ENCODE data around the gene DGKZ. TPM values are rescaled to one million over a fixed set of nuclear protein-coding genes. Genes with fewer than 3 reads are reported as not detected.

DGKZ gene
- total and polyA plus RNA-seq, 4 donors = 33.3 to 63.2 (median 44.1) TPM

- no peak for ATAC-seq (ENCODE audit: insufficient read depth, low FRiP score)
- Histone ChIP-seq H3K4me1 (ENCODE audit: control insufficient read depth in 5 of 5, insufficient read depth in 5 of 5, low read length in 5 of 5) (peaks cover 0 to 4% (median 0%) of the 10 kb centered on the region in 5 donors), H3K27ac (ENCODE audit: low read depth in 1 of 2, low read length in 1 of 2) (peak overlapping the region in 1 of 2 donors; percentile 68), H3K4me3 (no peak overlapping the region), H3K27me3 (ENCODE audit: control insufficient read depth in 3 of 3, insufficient read depth in 3 of 3, low read length in 2 of 3) (no peaks in the 10 kb centered on the region), H3K9me3 (ENCODE audit: control insufficient read depth in 4 of 4, insufficient read depth in 3 of 4, low read length in 3 of 4) (no peaks in the 10 kb centered on the region), H3K9ac (ENCODE audit: insufficient read depth in 1 of 2, low read length in 2 of 2) (no peak overlapping the region), H3K36me3 (ENCODE audit: control insufficient read depth in 4 of 4, insufficient read depth in 4 of 4, low read length in 4 of 4) (peaks cover 0 to 22% (median 12%) of the 10 kb centered on the region in 4 donors)
- WGBS, 2 donors = 81 to 86% methylated on average over 5 of the region's 5 CpGs
- no peak for TF ChIP-seq CTCF (IDR thresholded peaks at IDR 0.05; ENCODE audit: control extremely low read depth, extremely low read depth)
- no peak for DNase-seq
These were observed 28.2 kb upstream of the DGKZ start for GRCh38 chr11:46319074-46319453.

GRCh38 chr11:46321757-46322156 lies 25.5 kb upstream of the DGKZ start:
- ATAC-seq (ENCODE audit: insufficient read depth, low FRiP score) (no peak), DNase-seq (no peak)
- no peak for TF ChIP-seq CTCF (IDR thresholded peaks at IDR 0.05; ENCODE audit: control extremely low read depth, extremely low read depth)
- Histone ChIP-seq H3K36me3 (ENCODE audit: control insufficient read depth in 4 of 4, insufficient read depth in 4 of 4, low read length in 4 of 4) (peaks cover 0 to 19% (median 5%) of the 10 kb centered on the region in 4 donors), H3K4me1 (ENCODE audit: control insufficient read depth in 5 of 5, insufficient read depth in 5 of 5, low read length in 5 of 5) (peaks cover 0 to 4% (median 0%) of the 10 kb centered on the region in 5 donors), H3K9ac (ENCODE audit: insufficient read depth in 1 of 2, low read length in 2 of 2) (no peak overlapping the region), H3K4me3 (no peak overlapping the region), H3K27ac (ENCODE audit: low read depth in 1 of 2, low read length in 1 of 2) (no peak overlapping the region), H3K9me3 (ENCODE audit: control insufficient read depth in 4 of 4, insufficient read depth in 3 of 4, low read length in 3 of 4) (no peaks in the 10 kb centered on the region), H3K27me3 (ENCODE audit: control insufficient read depth in 3 of 3, insufficient read depth in 3 of 3, low read length in 2 of 3) (no peaks in the 10 kb centered on the region)
- WGBS, 2 donors = 38 to 58% methylated on average over 2 of the region's 2 CpGs

GRCh38 chr11:46322759-46323158 lies 24.5 kb upstream of the DGKZ start:
- TF ChIP-seq CTCF (IDR thresholded peaks at IDR 0.05; ENCODE audit: control extremely low read depth, extremely low read depth) = no peak
- 90 to 91% methylated on average over 6 of the region's 6 CpGs for WGBS, 2 donors
- Histone ChIP-seq H3K36me3 (ENCODE audit: control insufficient read depth in 4 of 4, insufficient read depth in 4 of 4, low read length in 4 of 4) (peaks cover 0 to 16% (median 5%) of the 10 kb centered on the region in 4 donors), H3K27me3 (ENCODE audit: control insufficient read depth in 3 of 3, insufficient read depth in 3 of 3, low read length in 2 of 3) (no peaks in the 10 kb centered on the region), H3K4me1 (ENCODE audit: control insufficient read depth in 5 of 5, insufficient read depth in 5 of 5, low read length in 5 of 5) (peaks cover 0 to 4% (median 0%) of the 10 kb centered on the region in 5 donors), H3K27ac (ENCODE audit: low read depth in 1 of 2, low read length in 1 of 2) (no peak overlapping the region), H3K4me3 (no peak overlapping the region), H3K9me3 (ENCODE audit: control insufficient read depth in 4 of 4, insufficient read depth in 3 of 4, low read length in 3 of 4) (no peaks in the 10 kb centered on the region), H3K9ac (ENCODE audit: insufficient read depth in 1 of 2, low read length in 2 of 2) (no peak overlapping the region)
- ATAC-seq (ENCODE audit: insufficient read depth, low FRiP score) (no peak), DNase-seq (no peak)

GRCh38 chr11:46326813-46327416 lies 20.3 kb upstream of the DGKZ start:
- no peak for TF ChIP-seq CTCF (IDR thresholded peaks at IDR 0.05; ENCODE audit: control extremely low read depth, extremely low read depth)
- Histone ChIP-seq H3K9ac (ENCODE audit: insufficient read depth in 1 of 2, low read length in 2 of 2) (no peak overlapping the region), H3K4me3 (no peak overlapping the region), H3K27me3 (ENCODE audit: control insufficient read depth in 3 of 3, insufficient read depth in 3 of 3, low read length in 2 of 3) (peaks cover 0 to 20% (median 12%) of the 10 kb centered on the region in 3 donors), H3K4me1 (ENCODE audit: control insufficient read depth in 5 of 5, insufficient read depth in 5 of 5, low read length in 5 of 5) (peaks cover 0 to 13% (median 6%) of the 10 kb centered on the region in 5 donors), H3K36me3 (ENCODE audit: control insufficient read depth in 4 of 4, insufficient read depth in 4 of 4, low read length in 4 of 4) (peaks cover 0 to 3% (median 0%) of the 10 kb centered on the region in 4 donors), H3K9me3 (ENCODE audit: control insufficient read depth in 4 of 4, insufficient read depth in 3 of 4, low read length in 3 of 4) (no peaks in the 10 kb centered on the region), H3K27ac (ENCODE audit: low read depth in 1 of 2, low read length in 1 of 2) (no peak overlapping the region)
- 71 to 85% methylated on average over 10 of the region's 10 CpGs for WGBS, 2 donors
- ATAC-seq (ENCODE audit: insufficient read depth, low FRiP score) (no peak), DNase-seq (no peak)

Data from lung (tissue), 12 donors.